Esophagus squamous epithelium (tissue), 4 donors: ENCODE measurements around the gene CNTF.

Experiments
- CTCF ChIP-seq, 6 experiments: fragments of 450-650 bp in 4 of 6; fragments of 200-600 bp in 2 of 6; sonication (generic) in 2 of 6; IDR thresholded peaks; one replicate each; pipeline ENCODE4 v1.5.1; 2016 to 2019; ENCODE audit warnings: antibody characterized with exemption in 6 of 6, mild to moderate bottlenecking in 4 of 6, moderate library complexity in 4 of 6
- POLR2A ChIP-seq, 4 donors: fragments of 450-650 bp; IDR thresholded peaks; one replicate each; pipeline ENCODE4 v1.6.1; 2017; ENCODE audit warnings: antibody characterized with exemption in 4 of 4, mild to moderate bottlenecking in 4 of 4, moderate library complexity in 3 of 4

GRCh38 chr11:58586998-58587397, 35.5 kb upstream of the CNTF start:
- TF ChIP-seq CTCF (IDR thresholded peaks at IDR 0.05) (no peak), POLR2A (IDR thresholded peaks at IDR 0.05) (no peak)
